IMR-90 (cell line): Measurements from ENCODE around the gene KIAA0232.
"Not testable (repeated sequence)": the region's sequence is repeated elsewhere in the genome, so short reads cannot be mapped to it uniquely, and the experiment has no call there.

Experiments used
- BHLHE40 ChIP-seq: fragments of 150-350 bp; IDR thresholded peaks from 2 replicates; pipeline ENCODE4 v1.6.1; 2016; ENCODE audit warnings: mild to moderate bottlenecking, low read depth, low read length
- CEBPB ChIP-seq: IDR thresholded peaks from 2 replicates; pipeline ENCODE4 v1.6.1; 2012; ENCODE audit warnings: low read depth, low read length, improper control_type of control experiment
- CHD1 ChIP-seq: IDR thresholded peaks from 2 replicates; pipeline ENCODE4 v1.6.1; 2012; ENCODE audit warnings: low read depth, low read length, improper control_type of control experiment
- FOS ChIP-seq: fragments of 150-350 bp; IDR thresholded peaks from 2 replicates; pipeline ENCODE4 v1.6.1; 2016; ENCODE audit warnings: low read depth, low read length
- MAFK ChIP-seq: IDR thresholded peaks from 2 replicates; pipeline ENCODE4 v1.6.1; 2012; ENCODE audit warnings: low read depth, low read length, improper control_type of control experiment
- MAZ ChIP-seq: IDR thresholded peaks from 2 replicates; pipeline ENCODE4 v1.6.1; 2012; ENCODE audit warnings: low read depth, mild to moderate bottlenecking, low read length, improper control_type of control experiment, moderate library complexity, borderline replicate concordance
- MXI1 ChIP-seq: IDR thresholded peaks from 2 replicates; pipeline ENCODE4 v1.6.1; 2012; ENCODE audit warnings: low read depth, mild to moderate bottlenecking, low read length, moderate library complexity, borderline replicate concordance
- POLR2A ChIP-seq: IDR thresholded peaks from 2 replicates; pipeline ENCODE4 v1.6.1; 2012; ENCODE audit warnings: mild to moderate bottlenecking, low read depth, low read length
- RAD21 ChIP-seq: IDR thresholded peaks from 2 replicates; pipeline ENCODE4 v1.6.1; 2012; ENCODE audit warnings: low read length, improper control_type of control experiment
- RCOR1 ChIP-seq: IDR thresholded peaks from 2 replicates; pipeline ENCODE4 v1.6.1; 2012; ENCODE audit warnings: mild to moderate bottlenecking, low read length, improper control_type of control experiment; ENCODE audit not compliant: insufficient replicate concordance
- RFX5 ChIP-seq: IDR thresholded peaks from 2 replicates; pipeline ENCODE4 v1.8.0; 2012; ENCODE audit warnings: low read depth, mild to moderate bottlenecking, low read length, moderate library complexity
- SMC3 ChIP-seq: fragments of 150-350 bp; IDR thresholded peaks from 2 replicates; pipeline ENCODE4 v1.6.1; 2016; ENCODE audit warnings: low read depth, mild to moderate bottlenecking, antibody characterized with exemption, low read length, moderate library complexity
- TF ChIP-seq, protein P1 (sequence below): conservative IDR thresholded peaks from 2 replicates; pipeline ENCODE4 v1.5.1; 2012; ENCODE audit warnings: mild to moderate bottlenecking, low read depth, low read length, improper control_type of control experiment

DNA sequence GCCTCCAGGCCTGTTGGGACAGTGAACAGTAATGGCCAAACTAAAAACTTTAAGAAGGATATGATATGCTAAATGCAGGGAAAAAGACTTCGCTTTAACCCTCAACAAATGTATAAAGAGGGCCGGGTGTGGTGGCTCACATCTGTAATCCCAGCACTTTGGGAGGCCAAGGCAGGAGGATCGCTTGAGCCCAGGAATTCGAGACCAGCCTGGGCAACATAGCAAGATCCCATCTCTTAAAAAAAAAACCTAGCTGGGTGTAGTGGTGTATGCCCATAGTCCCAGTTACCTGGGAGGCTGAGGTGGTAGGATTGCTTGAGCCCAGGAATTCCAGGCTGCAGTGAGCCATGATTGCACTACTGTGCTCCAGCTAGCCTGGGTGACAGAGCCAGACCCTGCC, 14.8 kb downstream of the KIAA0232 start:
- TF ChIP-seq POLR2A, FOS, RFX5, CEBPB, RAD21, MAZ, SMC3, CHD1, MXI1, MAFK, BHLHE40, RCOR1: not testable (repeated sequence)
- TF ChIP-seq, protein P1, sequence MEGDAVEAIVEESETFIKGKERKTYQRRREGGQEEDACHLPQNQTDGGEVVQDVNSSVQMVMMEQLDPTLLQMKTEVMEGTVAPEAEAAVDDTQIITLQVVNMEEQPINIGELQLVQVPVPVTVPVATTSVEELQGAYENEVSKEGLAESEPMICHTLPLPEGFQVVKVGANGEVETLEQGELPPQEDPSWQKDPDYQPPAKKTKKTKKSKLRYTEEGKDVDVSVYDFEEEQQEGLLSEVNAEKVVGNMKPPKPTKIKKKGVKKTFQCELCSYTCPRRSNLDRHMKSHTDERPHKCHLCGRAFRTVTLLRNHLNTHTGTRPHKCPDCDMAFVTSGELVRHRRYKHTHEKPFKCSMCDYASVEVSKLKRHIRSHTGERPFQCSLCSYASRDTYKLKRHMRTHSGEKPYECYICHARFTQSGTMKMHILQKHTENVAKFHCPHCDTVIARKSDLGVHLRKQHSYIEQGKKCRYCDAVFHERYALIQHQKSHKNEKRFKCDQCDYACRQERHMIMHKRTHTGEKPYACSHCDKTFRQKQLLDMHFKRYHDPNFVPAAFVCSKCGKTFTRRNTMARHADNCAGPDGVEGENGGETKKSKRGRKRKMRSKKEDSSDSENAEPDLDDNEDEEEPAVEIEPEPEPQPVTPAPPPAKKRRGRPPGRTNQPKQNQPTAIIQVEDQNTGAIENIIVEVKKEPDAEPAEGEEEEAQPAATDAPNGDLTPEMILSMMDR, result not testable (repeated sequence)
